Amygdala (tissue), 56 donors: ENCODE data around the gene CDH12.
"Not testable (repeated sequence)": the region's sequence is repeated elsewhere in the genome, so short reads cannot be mapped to it uniquely, and the experiment has no call there.

ENCODE experiments used
- DNase-seq, 56 donors: peaks; one replicate each; lab custom pipeline; 2025; lab: John Stamatoyannopoulos, UW

Gene CDH12

DNA sequence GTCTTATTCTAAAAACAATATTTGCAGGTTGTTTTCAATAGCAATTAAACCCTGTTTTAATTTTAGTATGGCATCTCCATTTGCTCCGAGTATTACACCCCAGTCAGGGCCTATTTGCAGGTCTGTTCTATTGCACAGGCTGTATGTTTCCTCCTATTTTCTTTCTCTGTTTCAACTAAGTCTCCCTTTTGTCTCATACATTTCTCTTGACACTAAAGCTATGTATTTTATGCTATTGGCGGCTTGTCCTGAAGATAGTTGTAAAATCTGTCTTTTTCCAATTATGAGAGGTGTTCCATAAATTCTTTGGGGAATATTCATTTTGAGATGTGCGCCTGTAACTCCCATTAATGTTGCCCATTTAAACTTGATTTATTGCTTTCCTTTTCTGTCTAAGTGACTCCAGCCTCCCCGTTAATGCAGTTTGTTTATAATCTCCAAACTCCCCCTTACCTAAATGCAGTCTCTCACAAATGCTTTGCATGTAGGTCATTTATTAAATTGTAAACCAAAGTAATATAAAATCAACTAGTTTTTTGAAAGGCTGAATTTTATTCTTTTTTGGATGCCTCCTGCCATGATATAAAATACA, 262.4 kb downstream of the CDH12 start:
- no peak for DNase-seq

DNA sequence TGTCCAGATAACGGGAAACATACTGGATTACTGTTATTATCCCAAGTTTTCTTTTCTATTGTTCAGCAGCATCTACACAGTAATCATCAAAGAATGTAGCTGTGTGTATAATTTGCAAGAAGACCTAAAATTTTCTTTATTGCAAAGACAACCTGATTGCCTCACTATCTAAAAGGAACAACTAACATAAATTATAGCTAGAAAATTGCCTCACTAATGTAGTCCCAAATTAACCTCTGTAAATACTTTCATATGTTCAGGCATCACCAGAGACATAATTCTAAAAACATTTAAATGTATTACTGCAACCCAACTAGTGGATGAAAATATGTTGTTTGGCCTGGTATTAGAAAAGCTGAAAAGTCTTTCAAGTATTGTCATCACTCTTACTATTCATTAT, 275.4 kb downstream of the CDH12 start:
- no peak for DNase-seq

DNA sequence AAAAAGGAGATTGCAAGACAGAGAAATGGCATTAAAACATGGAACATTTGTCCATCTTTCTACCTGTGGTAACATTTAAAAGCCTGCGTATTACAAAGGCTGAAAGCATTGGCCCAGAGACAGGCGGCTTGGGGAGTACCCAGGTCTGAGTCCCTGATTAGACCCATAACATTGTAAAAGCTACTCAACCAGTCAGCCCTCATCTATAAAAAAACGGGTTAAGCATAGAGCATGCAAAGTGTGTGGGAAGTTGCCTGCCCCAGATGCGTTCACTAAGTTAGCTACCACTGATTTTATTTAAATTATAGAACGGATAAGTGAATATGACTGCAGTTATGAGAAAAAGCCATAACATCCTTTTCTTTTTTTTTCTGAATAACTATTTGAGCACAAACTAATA, 276.1 kb downstream of the CDH12 start:
- DNase-seq = no peak

DNA sequence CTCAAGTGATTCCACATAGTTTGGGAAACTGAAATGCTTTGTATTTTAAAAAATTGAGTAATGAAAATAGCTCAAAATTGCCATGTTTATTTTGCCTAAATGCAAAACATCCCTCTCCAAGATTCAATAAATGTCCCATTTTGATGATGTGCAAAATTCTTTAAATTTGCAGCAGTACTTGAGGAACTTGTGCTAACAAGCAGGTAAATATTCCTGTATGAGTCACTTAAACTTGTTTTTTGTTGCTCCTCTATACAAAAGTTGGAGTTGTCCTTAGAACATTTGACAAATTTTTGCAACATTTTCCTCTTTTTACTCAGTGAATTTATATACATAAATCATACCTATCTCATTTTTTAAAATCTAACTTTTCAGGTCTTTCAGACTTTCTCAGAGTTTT, 280.2 kb downstream of the CDH12 start:
- DNase-seq = no peak

DNA sequence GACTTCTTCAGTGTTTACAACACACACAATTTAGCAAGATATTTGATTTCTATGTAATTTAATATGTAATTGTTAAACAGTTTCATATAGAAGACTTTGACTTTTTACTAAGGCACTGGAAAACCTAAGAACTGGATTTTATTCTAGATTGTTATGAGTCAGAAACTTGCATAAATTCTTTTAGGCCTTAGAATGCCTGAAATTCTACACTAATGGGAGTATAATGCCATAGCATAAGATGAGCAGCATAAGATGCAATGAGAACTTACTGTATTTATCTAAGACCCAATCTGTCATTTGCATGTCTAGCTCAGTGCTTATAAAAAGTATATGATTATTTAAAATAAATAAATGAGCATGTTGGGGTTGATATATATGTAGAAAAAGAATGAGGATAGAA, 285.2 kb downstream of the CDH12 start:
- DNase-seq = no peak

DNA sequence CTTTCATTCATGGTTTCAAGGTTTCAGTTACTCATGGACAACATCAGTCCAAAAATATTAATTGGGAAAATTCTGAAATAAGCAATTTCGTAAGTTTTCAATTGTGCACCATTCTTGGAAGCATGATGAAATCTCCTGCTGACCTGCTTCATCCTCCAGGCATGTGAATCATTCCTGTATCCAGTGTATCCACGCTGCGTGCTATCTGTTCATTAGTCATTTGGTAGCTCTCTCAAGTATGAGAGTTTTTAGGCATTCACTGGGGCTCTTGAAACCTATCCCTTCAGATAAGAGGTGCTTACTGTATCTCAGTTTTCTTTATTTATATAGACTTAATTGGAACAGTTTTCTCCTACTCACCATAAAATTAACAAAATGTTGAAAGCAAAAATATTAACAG, 293.0 kb downstream of the CDH12 start:
- no peak for DNase-seq

DNA sequence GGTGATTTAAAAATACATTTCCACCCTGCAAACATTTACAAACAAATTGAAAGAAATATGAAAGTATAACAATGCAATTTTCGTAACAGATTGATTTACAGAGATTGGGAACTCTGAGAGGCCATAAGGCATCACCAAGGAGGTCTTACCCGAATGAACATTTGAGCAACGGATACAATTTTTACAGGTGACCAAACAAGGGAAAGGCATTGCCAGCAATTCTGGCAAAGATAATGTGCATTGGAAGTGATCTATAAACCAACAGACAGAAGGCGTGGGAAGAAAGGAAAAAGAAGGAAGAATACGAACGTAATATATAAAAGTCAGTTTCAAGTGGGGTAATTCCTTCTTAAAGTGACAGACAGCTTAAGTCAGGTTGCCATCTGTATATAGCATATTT, 295.9 kb downstream of the CDH12 start:
- DNase-seq = no peak

DNA sequence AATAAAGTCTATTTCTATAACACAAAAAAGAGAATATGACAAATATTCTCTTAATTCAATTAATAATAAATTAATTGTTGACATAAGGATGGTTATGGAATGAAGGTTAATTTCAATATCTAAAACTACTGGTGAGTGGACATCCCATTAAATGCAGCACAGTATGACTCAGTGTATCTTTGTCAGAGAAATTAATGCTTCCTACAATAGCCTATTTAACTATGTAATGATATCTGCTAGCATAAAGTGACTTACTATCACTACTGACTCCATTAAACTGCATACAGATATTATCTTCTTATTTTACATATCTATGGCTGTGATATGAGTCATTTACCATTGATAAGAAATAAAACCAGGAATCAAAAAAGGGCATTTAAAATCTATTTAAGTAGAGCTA, 298.7 kb downstream of the CDH12 start:
- DNase-seq = no peak

DNA sequence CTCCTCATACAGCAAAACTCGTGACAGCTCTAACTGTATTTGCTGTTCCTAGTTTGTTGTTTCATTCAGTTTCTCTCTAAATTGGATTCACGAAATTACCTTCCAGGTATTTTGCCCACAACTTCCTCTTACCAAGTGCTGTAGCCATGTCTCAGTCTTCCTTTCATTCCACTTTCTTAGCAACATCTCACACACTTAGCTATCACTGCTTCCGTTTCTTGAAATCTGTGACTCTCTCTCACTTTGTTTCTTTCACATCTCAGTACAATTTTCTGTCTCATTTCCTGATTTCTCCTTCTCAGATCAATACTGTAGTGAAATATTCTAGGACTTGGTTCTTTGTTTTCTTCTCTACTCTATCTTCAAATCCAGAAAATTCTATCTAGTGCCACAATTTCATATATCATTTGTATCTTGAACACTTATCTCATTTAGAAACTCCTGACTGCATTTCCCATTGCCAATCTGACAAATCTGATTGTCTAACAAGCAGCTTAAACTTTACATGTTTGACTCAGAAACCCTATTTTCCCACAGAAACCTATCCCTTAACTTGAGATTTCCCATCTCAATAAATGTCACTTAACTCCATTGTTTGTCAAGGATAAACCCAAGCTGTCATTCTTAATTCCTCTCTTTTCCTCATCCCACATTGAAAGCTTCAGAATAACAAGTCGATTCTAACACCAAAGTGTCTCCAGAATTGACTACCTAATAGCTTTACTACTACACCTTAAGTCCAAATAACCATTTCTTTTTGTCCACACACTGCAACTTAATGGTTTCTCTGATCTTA, 303.1 kb downstream of the CDH12 start:
- no peak for DNase-seq

DNA sequence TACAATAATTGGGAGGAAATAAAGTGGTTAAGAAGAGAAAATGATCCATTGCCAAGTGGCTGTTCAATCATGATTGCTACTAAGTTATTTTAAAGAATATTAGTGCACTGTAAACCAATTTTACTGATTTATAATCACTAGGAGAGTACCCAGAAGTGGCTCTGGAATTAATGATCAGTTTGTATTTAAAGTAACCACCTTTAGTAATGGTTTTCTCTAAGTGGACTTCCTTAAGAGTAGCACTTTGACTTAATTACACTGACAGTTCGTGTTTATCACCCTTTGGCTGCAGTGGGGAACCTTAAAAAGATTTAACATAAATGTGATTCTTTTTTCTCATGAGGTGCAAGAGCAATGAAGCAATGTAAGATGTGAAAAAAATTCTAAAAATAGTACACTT, 310.8 kb downstream of the CDH12 start:
- no peak for DNase-seq

DNA sequence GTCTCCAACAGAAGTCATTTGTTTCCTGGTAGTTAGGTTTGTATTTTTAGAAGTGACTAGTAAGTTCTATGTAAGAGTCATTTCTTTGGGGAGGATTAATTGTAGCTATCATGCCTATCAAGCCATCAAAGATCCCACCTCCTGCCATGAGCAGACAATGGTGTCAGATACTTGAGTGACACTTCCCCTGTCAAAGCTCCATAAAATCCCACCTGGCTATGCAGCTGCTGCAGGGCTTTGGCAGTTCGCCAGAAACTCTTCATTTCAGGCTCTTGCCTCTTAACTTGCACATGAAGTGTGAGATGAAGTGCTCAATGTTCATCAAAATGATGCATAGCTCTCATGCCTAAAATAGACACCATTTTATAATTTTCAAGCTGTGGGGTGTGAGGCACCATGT, 312.1 kb downstream of the CDH12 start:
- no peak for DNase-seq

DNA sequence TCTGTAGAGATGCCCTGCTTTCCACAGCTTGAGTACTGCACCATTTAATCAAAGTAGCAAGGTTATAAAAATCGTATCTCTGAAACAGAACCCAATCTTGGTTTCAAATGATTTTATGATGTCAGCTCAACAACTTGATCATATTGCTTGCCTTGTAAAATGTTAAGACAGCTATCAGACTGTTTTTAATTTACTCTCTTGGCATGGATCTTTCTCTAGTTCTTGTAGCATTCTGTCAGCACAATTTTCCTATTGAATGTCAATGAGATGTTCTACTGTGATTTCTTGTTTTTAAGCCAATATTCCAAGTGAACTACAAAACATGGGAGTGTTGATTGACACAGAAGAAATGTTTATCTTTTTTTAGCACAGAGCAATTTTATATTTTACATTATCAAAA, 313.4 kb downstream of the CDH12 start:
- DNase-seq = no peak

DNA sequence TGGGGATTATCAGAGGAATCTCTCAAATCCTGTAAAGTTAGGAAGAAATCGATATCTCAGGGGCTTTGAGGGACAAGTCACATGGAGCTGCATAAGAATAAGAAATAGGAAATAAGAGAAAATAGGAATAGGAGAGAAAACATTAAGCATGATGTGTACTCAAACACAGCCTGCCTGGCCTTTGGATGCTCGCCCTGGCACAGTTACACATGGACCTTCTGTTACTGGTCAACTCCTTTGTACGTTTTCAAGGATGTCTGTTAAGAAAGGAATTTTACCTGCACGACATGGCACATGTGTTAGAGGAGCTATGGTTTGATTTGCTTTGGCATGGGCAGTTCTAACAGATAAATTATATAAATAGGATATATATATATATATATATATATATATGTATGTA, 321.2 kb downstream of the CDH12 start:
- DNase-seq = no peak

DNA sequence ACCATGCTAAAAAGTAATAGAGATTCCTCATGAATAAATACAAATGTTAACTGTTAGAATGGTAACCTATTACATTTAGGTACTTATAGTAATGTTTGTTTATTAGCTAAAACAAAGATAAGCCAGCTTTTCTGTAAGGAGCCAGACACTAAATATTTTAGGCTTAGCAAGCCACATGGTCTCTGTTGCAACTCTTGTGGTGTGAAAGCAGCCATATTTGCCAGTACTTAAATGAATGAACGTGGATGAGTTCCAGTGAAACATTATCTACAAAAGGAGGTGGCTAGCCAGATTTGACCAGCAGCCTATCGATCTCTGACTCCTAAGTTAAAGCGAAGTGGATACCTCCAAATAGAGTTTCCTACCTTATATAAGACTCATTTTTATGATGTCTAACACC, 331.6 kb downstream of the CDH12 start:
- DNase-seq = no peak

DNA sequence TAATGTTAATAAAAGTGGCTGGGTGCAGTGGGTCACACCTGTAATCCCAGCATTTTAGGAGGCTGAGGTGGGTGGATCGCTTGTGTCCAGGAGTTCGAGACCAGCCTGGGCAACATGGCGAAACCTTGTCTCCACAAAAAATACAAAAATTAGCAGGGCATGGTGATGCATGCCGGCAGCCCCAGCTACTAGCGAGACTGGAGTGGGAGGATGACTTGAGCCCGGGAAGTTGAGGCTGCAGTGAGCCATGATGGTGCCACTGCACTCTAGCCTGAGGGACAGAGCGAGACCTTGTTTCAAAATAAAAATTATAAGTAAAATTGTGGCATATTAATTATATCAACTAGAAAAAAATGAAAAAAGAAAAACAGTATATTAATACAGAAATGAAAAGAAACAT, 336.6 kb downstream of the CDH12 start:
- DNase-seq = not testable (repeated sequence)

DNA sequence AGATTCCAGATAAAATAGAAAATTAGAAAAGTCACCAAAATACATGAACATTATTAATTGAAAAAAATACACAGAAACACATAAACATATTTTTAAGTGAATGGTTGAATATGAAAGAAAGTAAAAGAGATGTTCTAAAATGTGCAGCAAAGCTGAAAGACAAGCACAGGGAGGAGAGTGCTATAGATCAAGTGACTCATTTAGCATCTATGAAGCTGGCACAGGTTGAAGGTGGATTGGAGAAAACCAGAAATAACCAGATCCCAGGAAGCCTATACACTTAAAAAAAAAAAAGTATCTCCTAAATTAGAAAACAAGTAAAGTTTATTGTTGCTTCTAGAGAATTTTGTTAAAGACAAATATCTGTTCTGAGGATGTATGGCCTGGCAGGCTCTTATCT, 338.9 kb downstream of the CDH12 start:
- DNase-seq = no peak

DNA sequence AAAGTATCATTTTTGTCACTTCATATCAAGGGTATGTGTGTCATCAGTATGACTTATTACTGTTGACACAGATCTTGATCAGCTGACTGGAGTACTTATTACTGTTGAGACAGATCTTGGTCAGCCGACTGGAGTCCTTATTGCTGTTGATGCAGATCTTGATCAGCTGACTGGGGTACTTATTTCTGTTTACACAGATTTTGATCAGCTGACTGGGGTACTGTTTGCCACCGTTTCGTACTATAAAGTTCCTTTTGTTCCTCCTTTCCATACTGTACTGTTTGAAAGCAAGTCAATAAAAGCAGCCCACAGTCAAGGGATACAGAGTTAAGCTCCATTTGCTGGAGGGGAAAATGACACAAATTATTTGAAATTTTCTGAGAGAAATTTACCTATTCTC, 347.3 kb downstream of the CDH12 start:
- no peak for DNase-seq

DNA sequence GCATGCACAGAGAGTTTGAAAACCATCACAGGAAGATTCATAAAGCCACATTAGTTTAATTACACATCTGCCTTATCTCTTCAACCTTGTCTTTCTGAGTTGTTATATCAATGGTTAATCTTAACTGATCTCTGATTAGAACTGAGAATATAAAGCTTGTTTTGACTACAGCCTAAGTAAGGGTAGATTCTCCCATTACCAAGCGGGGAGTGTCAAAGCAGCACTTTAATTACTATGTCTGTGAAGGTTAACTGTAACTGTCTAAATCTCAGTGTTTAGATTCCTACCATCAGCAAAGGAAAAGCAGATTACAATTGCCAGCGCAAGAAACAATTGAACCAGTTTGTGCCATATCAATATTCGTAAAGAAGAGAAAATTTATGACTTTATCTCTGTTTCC, 348.7 kb downstream of the CDH12 start:
- no peak for DNase-seq

DNA sequence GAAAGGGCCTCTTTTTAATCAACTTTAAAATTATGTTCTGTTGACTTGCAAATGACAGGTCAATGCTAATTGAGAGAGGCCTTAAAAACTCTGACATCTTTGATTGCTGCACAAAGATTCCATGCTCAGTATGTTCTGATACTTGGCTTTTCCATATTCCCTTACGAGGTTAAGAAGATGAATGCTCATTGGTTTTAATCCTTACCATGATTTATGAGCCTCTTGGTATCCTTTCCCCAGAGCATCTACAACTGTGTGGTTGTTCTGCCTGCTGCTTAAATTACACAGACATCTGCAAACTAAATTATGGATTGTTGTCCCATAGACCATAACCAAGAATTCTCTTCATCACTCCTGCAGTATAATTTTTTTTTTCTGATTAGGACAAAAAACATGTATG, 352.6 kb downstream of the CDH12 start:
- DNase-seq = no peak

DNA sequence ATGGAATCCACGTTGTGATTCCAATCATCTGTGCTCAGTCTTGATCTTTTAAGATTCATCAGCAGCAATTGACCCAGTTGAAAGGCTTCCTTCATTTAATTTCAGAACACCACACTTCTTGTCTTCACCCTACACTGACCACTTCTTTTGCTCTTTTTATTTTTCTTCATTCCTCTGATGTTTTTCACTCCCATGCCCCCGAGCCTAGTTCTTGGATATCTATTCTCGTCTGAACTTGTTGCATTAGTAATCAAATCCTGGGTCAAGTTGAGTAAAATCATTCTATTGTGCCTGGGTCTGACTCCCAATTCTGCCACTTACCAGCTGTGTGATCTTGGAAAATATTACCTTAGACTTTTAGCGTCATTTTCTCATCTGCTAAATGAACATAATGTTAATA, 356.5 kb downstream of the CDH12 start:
- no peak for DNase-seq

DNA sequence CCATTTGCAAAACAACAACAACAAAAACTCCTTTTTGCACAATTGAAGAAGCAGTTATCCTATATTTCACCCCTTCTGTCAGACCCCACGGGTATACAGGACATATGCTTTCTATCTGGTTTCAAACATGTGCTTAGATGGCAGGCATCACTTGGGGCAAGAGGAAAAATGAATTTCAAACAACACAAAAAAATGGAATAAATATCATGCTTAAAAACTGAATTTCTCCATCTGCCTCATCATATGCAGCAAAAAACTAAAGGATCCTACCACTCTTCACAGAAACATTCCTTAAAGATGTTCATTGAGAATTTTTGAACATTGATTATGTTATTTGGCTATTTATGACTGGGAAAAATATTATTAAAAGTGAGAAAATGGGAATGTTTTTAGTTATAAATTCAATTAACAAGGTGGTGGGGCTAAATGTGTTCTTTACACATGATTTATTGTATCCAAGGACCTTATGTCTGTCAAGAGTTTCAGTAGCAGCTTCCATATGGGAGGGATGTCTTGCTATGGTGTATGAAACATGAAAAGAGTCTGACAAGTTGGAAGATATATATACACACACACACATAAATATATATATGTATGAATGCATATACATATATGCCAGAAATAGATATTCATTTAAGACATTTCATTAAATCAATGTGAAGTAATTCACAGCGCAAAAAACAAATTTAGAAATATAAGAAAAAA, 358.0 kb downstream of the CDH12 start:
- no peak for DNase-seq

DNA sequence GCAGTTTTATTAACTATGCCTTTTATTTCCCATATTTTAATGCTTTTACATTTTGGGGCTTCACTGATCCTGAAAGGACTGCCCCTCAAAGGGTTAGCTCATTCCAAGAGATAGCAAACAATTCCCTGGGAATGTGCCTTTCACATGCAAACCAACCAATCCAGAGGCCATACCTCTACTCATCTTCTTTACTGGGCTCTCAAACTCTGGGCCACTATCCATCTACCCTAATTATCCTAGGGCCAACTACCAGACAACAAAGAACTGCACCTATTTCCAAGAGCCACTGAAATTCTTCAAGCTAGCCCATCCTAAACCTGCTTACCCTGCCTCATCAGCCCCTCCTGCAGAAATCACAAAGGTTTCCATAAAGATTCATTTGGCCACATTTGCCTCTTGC, 364.7 kb downstream of the CDH12 start:
- DNase-seq = no peak
